Chondrocyte (in vitro differentiated cells): ENCODE data around the gene UBA7. TPM values are rescaled to one million over a fixed set of nuclear protein-coding genes. Genes with fewer than 3 reads are reported as not detected.
A peak's percentile ranks its signal among the peaks of the same experiment; 100 is the strongest.

ENCODE experiments used
- DNase-seq: peaks from one replicate; pipeline ENCODE4 v3.0.0; 2021; ENCODE audit warnings: mixed read lengths, low spot score
- H3K27ac Mint-ChIP-seq: one replicate; pipeline ENCODE4 v1.8.0; 2021; ENCODE audit warnings: mild to moderate bottlenecking, moderate library complexity, mixed read lengths; ENCODE audit not compliant: unreplicated experiment
- H3K27me3 Mint-ChIP-seq: 2 replicates; pipeline ENCODE4 v1.8.0; 2021; ENCODE audit warnings: low read depth, mixed read lengths
- H3K36me3 Mint-ChIP-seq: 2 replicates; pipeline ENCODE4 v1.8.0; 2021; ENCODE audit warnings: low read depth, mixed read lengths
- H3K4me1 Mint-ChIP-seq: 2 replicates; pipeline ENCODE4 v1.8.0; 2021; ENCODE audit warnings: low read depth, mild to moderate bottlenecking, mixed read lengths
- H3K4me3 Mint-ChIP-seq: one replicate; pipeline ENCODE4 v1.8.0; 2021; ENCODE audit warnings: mild to moderate bottlenecking, moderate library complexity, mixed read lengths; ENCODE audit not compliant: unreplicated experiment
- H3K9me3 Mint-ChIP-seq: 2 replicates; pipeline ENCODE4 v1.8.0; 2021; ENCODE audit warnings: low read depth, mixed read lengths
- CTCF ChIP-seq: fragments of 200-600 bp; sonication (generic); IDR thresholded peaks from 2 replicates; pipeline ENCODE4 v1.5.0; 2021; ENCODE audit warnings: antibody characterized with exemption, mild to moderate bottlenecking, moderate library complexity
- total RNA-seq: library from RNA; stranded (reverse); gene quantifications from 3 replicates; pipeline ENCODE4 v1.2.1, GENCODE V29; 2021

The UBA7 gene
- total RNA-seq, 1 donor from 2014 or later: 26.3 TPM

GRCh38 chr3:49807431-49808114, 6.2 kb downstream of the UBA7 start:
- peaks cover 3% of the 10 kb centered on the region for H3K36me3 Mint-ChIP-seq
- DNase-seq: no peak
- H3K4me3 Mint-ChIP-seq: no peak overlapping the region
- no peaks in the 10 kb centered on the region for H3K27me3 Mint-ChIP-seq
- H3K9me3 Mint-ChIP-seq: no peaks in the 10 kb centered on the region
- peak overlapping the region; percentile 36 for H3K27ac Mint-ChIP-seq
- no peak for TF ChIP-seq CTCF
- peaks cover 44% of the 10 kb centered on the region for H3K4me1 Mint-ChIP-seq

- H3K27me3 Mint-ChIP-seq: peaks cover 2% of the 10 kb centered on the region
- peaks cover 49% of the 10 kb centered on the region for H3K4me1 Mint-ChIP-seq
- no peak overlapping the region for H3K4me3 Mint-ChIP-seq
- no peak for DNase-seq
- peak overlapping the region; percentile 92 for H3K27ac Mint-ChIP-seq
- no peak for TF ChIP-seq CTCF
- no peaks in the 10 kb centered on the region for H3K9me3 Mint-ChIP-seq
- peaks cover 3% of the 10 kb centered on the region for H3K36me3 Mint-ChIP-seq
Observed at GRCh38 chr3:49806850-49807249, 6.9 kb downstream of the UBA7 start.

- no peaks in the 10 kb centered on the region for H3K9me3 Mint-ChIP-seq
- H3K27ac Mint-ChIP-seq: peak overlapping the region; percentile 92
- no peak for TF ChIP-seq CTCF
- peak overlapping the region; percentile 59 for H3K4me3 Mint-ChIP-seq
- peaks cover 3% of the 10 kb centered on the region for H3K36me3 Mint-ChIP-seq
- peaks cover 2% of the 10 kb centered on the region for H3K27me3 Mint-ChIP-seq
- H3K4me1 Mint-ChIP-seq: peaks cover 49% of the 10 kb centered on the region
- no peak for DNase-seq
Observed at GRCh38 chr3:49805897-49806701, 7.7 kb downstream of the UBA7 start.

GRCh38 chr3:49805367-49805782, 8.4 kb downstream of the UBA7 start:
- H3K4me3 Mint-ChIP-seq: peak overlapping the region; percentile 59
- TF ChIP-seq CTCF: no peak
- peaks cover 2% of the 10 kb centered on the region for H3K27me3 Mint-ChIP-seq
- H3K27ac Mint-ChIP-seq: peak overlapping the region; percentile 92
- no peaks in the 10 kb centered on the region for H3K9me3 Mint-ChIP-seq
- peaks cover 3% of the 10 kb centered on the region for H3K36me3 Mint-ChIP-seq
- peaks cover 49% of the 10 kb centered on the region for H3K4me1 Mint-ChIP-seq
- DNase-seq: no peak

GRCh38 chr3:49804141-49805041, 9.4 kb downstream of the UBA7 start:
- Mint-ChIP-seq H3K9me3 (no peaks in the 10 kb centered on the region), H3K27ac (peak overlapping the region; percentile 92), H3K4me1 (peaks cover 55% of the 10 kb centered on the region), H3K36me3 (no peaks in the 10 kb centered on the region), H3K27me3 (peaks cover 2% of the 10 kb centered on the region), H3K4me3 (peak overlapping the region; percentile 86)
- TF ChIP-seq CTCF: no peak
- no peak for DNase-seq
